Measurements from ENCODE around the gene UBR1.
"Not testable (repeated sequence)": the region's sequence is repeated elsewhere in the genome, so short reads cannot be mapped to it uniquely, and the experiment has no call there.

UBR1 gene

DNA sequence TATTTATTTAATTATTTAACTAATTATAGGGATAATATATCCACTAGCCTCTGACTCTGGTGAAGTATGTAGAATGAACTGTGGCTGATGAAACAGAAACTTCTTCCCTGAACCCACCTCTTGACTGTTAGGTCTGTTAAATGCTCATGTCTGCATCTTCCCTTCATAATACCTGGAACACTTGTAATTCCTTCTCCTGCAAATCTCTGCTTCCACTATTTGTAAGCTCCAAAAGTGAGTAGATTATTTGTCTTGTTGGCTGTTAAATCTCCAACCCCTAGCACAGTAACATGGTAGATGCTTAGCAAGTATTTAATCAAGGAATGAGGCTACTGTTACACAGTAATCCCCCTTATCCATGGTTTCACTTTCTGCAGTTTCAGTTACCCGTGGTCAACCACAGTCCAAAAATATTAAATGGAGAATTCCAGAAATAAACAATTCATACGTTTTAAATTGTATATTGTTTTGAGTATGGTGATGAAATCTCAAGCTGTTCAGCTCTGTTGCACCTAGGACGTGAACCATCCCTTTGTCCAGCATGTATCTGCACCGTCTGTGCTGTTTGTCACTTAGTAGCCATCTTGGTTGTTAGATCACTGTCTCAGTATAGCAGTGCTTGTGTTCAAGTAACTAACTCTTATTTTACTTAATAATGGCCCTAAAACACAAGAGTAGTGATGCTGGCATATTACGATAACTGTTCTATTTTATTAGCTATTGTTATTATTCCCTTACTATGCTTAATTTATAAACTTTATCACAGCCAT is 190.9 kb downstream of the UBR1 start:
- no peak for DNase-seq (ENCODE audit: low read depth in 2 of 2)

DNA sequence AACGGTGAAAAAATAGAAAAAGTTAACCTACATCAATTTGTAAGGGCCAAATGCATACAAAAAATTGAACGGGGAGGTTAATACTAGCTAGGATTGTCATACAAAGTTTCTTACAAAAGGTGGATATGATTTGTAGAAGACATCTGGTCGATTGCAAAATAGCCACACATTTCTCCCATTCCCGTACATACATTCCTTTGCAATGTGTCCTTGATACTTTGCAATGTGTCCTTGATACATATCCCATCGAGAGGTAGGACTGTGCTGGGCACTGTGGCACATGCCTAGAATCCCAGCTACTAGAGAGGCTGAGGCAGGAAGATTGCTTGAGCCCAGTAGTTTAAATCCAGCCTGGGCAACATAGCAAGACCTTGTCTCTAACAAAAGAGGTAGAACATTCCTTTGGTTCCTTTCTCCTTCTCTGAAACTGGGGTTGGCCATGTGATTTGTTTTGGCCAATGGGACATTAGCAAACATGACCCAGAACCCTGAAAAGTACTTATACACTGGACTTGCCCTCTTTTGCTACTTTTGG is 194.7 kb downstream of the UBR1 start:
- no peak for DNase-seq (ENCODE audit: low read depth in 2 of 2)

- DNase-seq (ENCODE audit: low read depth in 2 of 2) = no peak
These were observed 197.3 kb downstream of the UBR1 start for GRCh38 chr15:42908538-42908937.

GRCh38 chr15:42903388-42904324 is 202.2 kb downstream of the UBR1 start:
- no peak for DNase-seq (ENCODE audit: low read depth in 2 of 2)

DNA sequence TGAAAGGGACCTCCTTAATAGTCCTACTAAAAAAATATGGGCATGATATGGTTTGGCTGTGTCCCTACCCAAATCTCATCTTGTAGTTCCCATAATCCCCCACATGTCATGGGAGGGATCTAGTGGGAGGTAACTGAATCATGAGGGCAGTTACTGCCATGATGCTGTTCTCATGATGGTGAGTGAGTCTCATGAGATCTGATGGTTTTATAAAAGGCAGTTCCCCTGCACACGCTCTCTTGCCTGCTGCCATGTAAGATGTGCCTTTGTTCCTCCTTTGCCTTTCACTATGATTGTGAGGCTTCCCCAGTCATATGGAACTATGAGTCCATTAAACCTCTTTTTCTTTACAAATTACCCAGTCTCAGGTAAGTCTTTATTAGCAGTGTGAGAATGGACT is 211.9 kb downstream of the UBR1 start:
- not testable (repeated sequence) for DNase-seq (ENCODE audit: low read depth in 2 of 2)
